Right atrium auricular region (tissue), 2 donors: ENCODE data around the gene ARHGAP26. TPM values are rescaled to one million over a fixed set of nuclear protein-coding genes. Genes with fewer than 3 reads are reported as not detected.

Experiments
- DNase-seq: peaks from one replicate; pipeline ENCODE4 v3.0.0-alpha.2; 2019; ENCODE audit warnings: low spot score
- H3K27ac ChIP-seq, 2 donors: fragments of 200-600 bp; sonication (generic); 1 replicate in 1 of 2; 2 replicates in 1 of 2; pipeline ENCODE4 v1.5.1; 2016 to 2019
- H3K27me3 ChIP-seq, 2 donors: fragments of 200-600 bp; sonication (generic); one replicate each; pipeline versions ENCODE4 v1.5.1 to v1.6.0; 2017 to 2019
- H3K36me3 ChIP-seq: fragments of 200-600 bp; sonication (generic); one replicate; pipeline ENCODE4 v1.5.1; 2016
- H3K4me1 ChIP-seq, 2 donors: fragments of 200-600 bp; sonication (generic); one replicate each; pipeline versions ENCODE4 v1.5.1 to v1.6.0; 2017 to 2019
- H3K4me3 ChIP-seq, 2 donors: fragments of 200-600 bp; sonication (generic); 1 replicate in 1 of 2; 2 replicates in 1 of 2; pipeline ENCODE4 v1.5.1; 2017 to 2019; ENCODE audit warnings: mild to moderate bottlenecking in 1 of 2, moderate library complexity in 1 of 2
- H3K9me3 ChIP-seq, 2 donors: fragments of 200-600 bp; sonication (generic); one replicate each; pipeline ENCODE4 v1.5.1; 2019
- CTCF ChIP-seq, 2 donors: fragments of 200-600 bp; sonication (generic); IDR thresholded peaks; one replicate each; pipeline ENCODE4 v1.5.1; 2019; ENCODE audit warnings: antibody characterized with exemption in 2 of 2
- total RNA-seq, 2 donors: library from RNA; depleted of rRNA; stranded (reverse); fragments of >200 nt; gene quantifications; one replicate each; pipeline ENCODE4 v1.1.0, GENCODE V29; 2016

The ARHGAP26 gene
- total RNA-seq, 2 donors from 2014 or later: 29.8 to 31.6 TPM

GRCh38 chr5:143002459-143003327 lies 232.5 kb downstream of the ARHGAP26 start:
- Histone ChIP-seq H3K9me3 (no peaks in the 10 kb centered on the region), H3K36me3 (no peaks in the 10 kb centered on the region), H3K27ac (peak overlapping the region; percentile 55 to 58), H3K4me1 (peaks cover 0 to 53% of the 10 kb centered on the region in 2 donors), H3K4me3 (no peak overlapping the region), H3K27me3 (no peaks in the 10 kb centered on the region)
- no peak for DNase-seq
- TF ChIP-seq CTCF (IDR thresholded peaks at IDR 0.05): peak; percentile 29 to 62

- Histone ChIP-seq H3K4me3 (no peak overlapping the region), H3K4me1 (peaks cover 0 to 57% of the 10 kb centered on the region in 2 donors), H3K9me3 (no peaks in the 10 kb centered on the region), H3K27me3 (no peaks in the 10 kb centered on the region), H3K36me3 (no peaks in the 10 kb centered on the region), H3K27ac (peak overlapping the region; percentile 55 to 58)
- DNase-seq: no peak
- peak in 1 of 2 donors; percentile 1 for TF ChIP-seq CTCF (IDR thresholded peaks at IDR 0.05)
Observed at GRCh38 chr5:143003328-143003636, 233.1 kb downstream of the ARHGAP26 start.

- Histone ChIP-seq H3K4me1 (peaks cover 0 to 68% of the 10 kb centered on the region in 2 donors), H3K9me3 (no peaks in the 10 kb centered on the region), H3K27ac (peak overlapping the region in 1 of 2 donors; percentile 31), H3K27me3 (no peaks in the 10 kb centered on the region), H3K4me3 (no peak overlapping the region), H3K36me3 (no peaks in the 10 kb centered on the region)
- DNase-seq: no peak
- TF ChIP-seq CTCF (IDR thresholded peaks at IDR 0.05): no peak
Observed at GRCh38 chr5:143004361-143005145, 234.4 kb downstream of the ARHGAP26 start.

GRCh38 chr5:143006501-143006900 lies 236.3 kb downstream of the ARHGAP26 start:
- Histone ChIP-seq H3K4me3 (no peak overlapping the region), H3K27me3 (no peaks in the 10 kb centered on the region), H3K36me3 (no peaks in the 10 kb centered on the region), H3K9me3 (no peaks in the 10 kb centered on the region), H3K4me1 (peaks cover 0 to 76% of the 10 kb centered on the region in 2 donors), H3K27ac (peak overlapping the region; percentile 66 to 72)
- DNase-seq: peak; percentile 66
- TF ChIP-seq CTCF (IDR thresholded peaks at IDR 0.05): no peak

GRCh38 chr5:143008032-143008431 lies 237.9 kb downstream of the ARHGAP26 start:
- no peak for DNase-seq
- no peaks in the 10 kb centered on the region for H3K27me3 ChIP-seq
- H3K9me3 ChIP-seq: no peaks in the 10 kb centered on the region
- no peaks in the 10 kb centered on the region for H3K36me3 ChIP-seq
- H3K4me1 ChIP-seq: peaks cover 0 to 60% of the 10 kb centered on the region in 2 donors
- H3K4me3 ChIP-seq: no peak overlapping the region
- TF ChIP-seq CTCF (IDR thresholded peaks at IDR 0.05): no peak
- peak overlapping the region in 1 of 2 donors; percentile 72 for H3K27ac ChIP-seq
